ENCODE measurements around the gene GDPD3.

The GDPD3 gene

DNA sequence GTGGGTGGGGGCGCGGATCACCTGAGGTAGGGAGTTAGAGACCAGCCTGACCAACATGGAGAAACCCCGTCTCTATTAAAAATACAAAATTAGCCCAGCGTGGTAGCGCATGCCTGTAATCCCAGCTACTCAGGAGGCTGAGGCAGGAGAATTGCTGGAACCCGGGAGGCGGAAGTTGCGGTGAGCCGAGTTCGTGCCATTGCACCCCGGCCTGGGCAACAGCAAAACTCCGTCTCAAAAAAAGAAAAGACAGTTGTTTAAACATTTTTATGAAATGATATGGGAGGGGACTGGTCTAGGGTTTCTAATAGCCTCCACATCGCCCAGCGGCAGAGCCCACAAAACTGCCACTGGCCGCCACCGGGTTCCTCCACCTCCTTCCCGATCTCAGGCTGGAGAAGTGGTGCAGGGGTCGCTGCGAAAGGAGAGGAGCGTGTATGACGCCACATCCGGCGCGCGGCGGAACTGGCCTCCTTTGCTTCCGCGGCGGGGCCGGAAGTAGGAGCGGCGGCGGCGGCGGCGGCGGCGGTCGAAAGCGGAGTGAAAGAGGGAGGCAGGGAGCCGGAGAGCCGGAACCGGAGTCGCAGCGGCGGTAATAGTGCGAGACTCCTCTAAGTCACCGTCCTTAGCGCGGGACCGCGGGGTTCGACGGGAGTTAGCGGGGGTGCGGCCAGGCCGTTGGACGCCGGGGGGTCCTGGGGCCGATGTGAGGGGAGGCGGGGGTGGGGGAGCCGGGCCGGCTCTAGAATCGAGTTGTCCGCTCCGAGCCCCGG lies 37.6 kb downstream of the GDPD3 start, which contains the start of gene PPP4C:
PPP4C (plus strand) TSS at position 492 of the 773 bp plus-strand sequence. CDS start 384 bp downstream, outside the sequence.
- peak; percentile 95 for DNase-seq

DNA sequence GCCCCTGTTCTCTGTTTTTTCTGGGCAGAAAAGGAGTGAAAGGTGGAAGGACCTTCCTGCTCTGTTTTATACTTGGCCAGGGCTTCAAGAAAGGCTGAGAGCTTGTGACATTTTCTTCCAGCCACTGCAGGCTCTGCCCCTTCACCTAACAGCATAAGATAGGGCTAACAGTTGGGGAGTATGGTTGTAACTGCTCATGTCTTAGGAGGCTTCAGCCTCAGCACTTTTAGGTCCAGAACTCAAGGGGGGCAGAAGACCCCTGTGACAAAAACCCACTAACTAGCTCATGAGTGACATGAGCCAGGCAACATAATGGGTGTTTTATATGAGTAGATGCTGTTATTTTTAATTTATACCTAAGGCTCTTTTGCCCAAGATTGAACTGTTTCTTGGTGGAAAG lies 42.8 kb downstream of the GDPD3 start:
- no peak for DNase-seq

DNA sequence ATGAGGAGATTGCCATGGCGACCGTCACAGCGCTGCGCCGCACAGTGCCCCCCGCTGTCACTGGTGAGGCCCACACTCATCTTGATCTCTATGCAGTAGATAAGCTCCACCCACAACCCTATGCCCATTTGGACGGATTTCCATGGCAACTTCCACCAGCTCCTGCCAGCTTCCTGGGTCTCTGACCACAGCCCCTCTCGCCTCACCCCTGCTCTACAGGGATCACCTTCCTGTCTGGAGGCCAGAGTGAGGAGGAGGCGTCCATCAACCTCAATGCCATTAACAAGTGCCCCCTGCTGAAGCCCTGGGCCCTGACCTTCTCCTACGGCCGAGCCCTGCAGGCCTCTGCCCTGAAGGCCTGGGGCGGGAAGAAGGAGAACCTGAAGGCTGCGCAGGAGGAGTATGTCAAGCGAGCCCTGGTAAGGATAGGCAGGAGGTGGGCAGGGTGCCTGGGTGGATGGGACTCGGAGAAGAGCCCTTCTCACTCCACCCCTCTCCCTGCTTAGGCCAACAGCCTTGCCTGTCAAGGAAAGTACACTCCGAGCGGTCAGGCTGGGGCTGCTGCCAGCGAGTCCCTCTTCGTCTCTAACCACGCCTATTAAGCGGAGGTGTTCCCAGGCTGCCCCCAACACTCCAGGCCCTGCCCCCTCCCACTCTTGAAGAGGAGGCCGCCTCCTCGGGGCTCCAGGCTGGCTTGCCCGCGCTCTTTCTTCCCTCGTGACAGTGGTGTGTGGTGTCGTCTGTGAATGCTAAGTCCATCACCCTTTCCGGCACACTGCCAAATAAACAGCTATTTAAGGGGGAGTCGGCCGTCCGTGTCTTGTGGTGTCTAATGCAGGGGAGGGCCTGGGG lies 43.5 kb downstream of the GDPD3 start:
- no peak for DNase-seq

DNA sequence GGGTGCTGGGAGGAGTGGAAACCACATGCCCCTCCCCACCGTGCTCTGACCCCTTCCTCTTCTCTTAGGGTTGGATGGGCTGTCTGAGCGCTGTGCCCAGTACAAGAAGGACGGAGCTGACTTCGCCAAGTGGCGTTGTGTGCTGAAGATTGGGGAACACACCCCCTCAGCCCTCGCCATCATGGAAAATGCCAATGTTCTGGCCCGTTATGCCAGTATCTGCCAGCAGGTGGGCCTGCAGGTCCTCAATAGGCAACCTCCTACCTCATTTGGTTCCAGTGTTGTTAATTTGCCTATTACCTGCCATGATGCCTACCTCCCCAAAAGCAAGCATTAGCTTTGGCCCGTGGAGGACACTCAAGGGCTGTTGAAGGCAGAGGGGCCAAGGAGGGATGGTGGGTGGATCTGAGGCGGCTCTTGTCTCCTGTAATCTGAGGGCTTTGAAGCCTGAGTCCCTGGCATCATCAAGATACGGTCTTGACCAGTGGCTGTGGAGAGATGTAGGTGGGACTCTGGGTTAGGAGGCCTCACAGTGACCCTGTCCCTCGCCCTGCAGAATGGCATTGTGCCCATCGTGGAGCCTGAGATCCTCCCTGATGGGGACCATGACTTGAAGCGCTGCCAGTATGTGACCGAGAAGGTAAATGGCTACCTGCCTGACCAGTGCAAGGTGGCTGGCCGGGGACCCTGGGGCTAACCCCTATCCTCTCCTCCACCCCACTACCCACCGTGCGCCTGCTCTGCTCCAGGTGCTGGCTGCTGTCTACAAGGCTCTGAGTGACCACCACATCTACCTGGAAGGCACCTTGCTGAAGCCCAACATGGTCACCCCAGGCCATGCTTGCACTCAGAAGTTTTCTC lies 44.4 kb downstream of the GDPD3 start:
- DNase-seq: peak; percentile 77

DNA sequence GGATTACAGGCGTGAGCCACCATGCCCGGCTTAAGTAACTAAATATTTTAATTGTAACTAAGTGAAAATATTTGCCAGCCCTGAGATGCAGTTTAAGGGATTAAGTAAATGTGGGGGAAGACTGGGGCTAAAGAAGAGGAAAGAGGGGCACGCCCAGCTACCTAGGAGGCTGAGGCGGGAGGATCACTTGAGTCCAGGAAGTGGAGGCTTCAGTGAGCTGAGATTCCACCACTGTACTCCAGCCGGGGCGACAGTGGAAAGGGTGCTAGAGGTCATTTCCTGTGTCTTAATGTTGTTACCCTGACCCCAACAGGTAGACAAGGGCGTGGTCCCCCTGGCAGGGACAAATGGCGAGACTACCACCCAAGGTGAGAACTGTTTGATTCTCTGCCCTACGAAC lies 45.0 kb downstream of the GDPD3 start:
- no peak for DNase-seq

DNA sequence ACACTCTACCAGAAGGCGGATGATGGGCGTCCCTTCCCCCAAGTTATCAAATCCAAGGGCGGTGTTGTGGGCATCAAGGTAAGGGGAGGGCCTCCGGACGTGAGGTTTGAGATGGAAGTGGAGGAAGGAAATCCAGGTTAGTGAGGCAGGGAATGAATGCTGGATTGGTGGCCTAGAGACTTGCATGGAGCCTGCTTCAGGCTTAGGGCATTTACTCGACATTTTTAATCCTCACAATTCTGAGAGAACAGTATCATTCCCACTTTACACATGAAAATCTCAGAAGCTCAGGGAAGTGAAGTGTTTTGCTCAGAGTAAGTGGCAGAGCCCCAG lies 45.8 kb downstream of the GDPD3 start:
- DNase-seq: no peak

DNA sequence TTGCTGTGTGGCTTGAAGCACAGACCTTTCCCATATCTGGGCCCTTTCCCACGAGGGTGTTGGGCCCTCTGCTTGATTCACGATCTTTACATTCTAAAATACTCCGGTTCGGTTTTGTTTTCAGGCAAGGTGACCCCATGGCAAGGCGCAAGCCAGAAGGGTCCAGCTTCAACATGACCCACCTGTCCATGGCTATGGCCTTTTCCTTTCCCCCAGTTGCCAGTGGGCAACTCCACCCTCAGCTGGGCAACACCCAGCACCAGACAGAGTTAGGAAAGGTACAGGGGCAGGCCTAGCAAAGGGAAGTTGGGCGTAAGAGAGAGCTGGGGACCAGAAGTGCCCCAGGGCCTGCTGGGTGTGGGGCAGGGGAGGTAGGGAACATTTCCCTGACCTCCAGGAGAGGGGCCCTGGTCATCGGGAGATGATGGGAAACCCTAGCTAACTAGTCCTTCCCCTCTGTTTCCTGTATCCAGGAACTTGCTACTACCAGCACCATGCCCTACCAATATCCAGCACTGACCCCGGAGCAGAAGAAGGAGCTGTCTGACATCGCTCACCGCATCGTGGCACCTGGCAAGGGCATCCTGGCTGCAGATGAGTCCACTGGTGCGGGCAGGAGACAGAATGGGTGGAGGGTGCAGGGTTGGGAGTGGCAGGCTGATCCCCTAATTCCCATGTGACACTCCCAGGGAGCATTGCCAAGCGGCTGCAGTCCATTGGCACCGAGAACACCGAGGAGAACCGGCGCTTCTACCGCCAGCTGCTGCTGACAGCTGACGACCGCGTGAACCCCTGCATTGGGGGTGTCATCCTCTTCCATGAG lies 46.4 kb downstream of the GDPD3 start:
- no peak for DNase-seq

DNA sequence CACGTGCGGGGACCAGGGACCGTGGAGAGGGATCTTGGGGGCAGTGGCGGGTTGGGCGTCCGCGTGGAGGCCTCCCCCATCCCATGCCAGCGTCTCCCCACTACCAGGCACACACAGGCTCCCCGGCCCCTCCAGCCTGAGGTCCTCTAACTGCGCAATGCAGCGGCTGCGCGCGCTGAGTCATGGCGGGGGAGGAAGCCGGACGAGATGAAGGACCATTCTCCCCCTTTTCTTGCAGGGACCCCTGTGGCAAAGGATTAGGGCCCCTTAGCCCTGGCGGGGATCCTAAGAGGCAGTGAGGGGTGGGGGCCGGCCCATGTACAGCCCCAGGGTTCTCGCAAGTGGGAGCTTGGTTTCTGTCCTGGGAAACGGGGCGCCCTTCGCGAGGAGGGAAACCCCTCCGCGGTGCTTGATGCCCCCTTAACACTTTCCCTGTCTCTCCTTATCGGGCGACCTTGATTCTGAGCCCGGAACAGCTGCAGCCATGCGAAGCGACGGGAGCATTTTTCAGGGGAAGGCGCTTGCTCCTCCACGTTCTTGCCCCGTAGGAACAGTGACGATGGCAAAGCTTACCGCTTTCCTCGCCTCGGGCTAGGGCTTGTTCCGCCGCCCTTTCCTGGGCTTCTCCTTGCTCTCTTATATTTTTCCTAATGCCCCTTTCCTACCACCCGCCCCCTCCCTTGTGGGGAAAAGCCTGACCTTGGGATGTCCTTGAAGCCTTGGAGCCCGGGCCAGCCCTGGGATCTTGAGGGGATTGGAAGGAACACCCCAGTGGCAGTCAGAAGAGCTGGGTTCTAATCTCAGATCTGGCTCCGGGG lies 47.2 kb downstream of the GDPD3 start:
- peak; percentile 61 for DNase-seq

DNA sequence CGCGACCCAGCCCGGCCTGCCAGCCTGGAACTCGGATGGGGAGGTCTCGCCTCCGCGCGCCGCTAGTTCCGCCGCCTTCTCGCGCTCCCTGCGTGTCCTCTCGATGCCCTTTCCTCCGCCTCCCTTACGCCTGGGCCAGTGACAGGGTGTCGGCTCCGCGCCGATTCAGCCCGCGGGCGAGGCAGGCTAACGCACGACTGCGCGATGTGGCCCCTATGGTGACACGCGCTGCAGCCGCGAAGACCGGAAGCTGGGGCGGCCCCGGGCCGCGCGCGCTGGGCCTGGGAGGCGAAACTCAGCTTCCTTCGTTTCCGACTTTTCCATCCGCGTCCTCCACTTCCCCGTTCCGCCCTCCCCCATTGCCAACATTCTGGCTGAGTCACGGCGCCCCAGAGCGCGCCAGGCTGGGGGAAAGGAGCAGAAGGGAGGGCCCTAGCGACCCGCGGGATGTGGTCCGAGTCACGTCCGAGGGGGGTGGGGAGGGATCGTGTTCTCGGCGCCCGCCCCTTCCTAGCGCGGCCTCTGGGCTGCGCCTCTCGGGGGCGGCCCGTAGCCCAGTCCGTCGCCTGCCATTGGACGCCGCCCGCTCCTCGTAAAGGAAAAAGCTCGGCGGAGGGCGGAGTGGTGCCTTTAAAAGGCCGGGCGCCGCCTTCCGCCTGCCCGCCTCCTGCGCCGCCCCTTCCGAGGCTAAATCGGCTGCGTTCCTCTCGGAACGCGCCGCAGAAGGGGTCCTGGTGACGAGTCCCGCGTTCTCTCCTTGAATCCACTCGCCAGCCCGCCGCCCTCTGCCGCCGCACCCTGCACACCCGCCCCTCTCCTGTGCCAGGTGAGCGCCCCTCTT lies 48.0 kb downstream of the GDPD3 start, which contains the start of gene ALDOA:
ALDOA (plus strand) TSS at position 659 of the 841 bp plus-strand sequence. CDS start 1,138 bp downstream, outside the sequence.
- DNase-seq: peak; percentile 99

DNA sequence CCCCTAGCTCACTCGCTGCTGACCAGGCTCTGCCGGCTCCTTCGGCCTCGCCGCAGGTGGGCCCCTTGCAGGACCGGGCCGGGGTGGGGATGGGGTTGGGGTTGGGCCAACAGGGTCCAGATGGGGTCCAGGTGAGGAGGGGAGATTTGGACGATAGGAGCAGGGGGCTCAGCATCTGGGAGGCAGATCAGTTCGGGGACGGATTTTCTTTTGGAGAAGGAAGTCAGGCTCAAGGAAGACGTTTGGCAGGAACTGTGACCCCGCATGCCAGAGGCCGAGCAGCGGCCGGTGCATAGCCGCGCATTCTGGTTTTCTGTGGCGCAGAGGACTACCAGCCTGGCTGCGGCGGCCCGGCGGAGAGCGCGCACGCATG lies 48.6 kb downstream of the GDPD3 start:
- DNase-seq: no peak

DNA sequence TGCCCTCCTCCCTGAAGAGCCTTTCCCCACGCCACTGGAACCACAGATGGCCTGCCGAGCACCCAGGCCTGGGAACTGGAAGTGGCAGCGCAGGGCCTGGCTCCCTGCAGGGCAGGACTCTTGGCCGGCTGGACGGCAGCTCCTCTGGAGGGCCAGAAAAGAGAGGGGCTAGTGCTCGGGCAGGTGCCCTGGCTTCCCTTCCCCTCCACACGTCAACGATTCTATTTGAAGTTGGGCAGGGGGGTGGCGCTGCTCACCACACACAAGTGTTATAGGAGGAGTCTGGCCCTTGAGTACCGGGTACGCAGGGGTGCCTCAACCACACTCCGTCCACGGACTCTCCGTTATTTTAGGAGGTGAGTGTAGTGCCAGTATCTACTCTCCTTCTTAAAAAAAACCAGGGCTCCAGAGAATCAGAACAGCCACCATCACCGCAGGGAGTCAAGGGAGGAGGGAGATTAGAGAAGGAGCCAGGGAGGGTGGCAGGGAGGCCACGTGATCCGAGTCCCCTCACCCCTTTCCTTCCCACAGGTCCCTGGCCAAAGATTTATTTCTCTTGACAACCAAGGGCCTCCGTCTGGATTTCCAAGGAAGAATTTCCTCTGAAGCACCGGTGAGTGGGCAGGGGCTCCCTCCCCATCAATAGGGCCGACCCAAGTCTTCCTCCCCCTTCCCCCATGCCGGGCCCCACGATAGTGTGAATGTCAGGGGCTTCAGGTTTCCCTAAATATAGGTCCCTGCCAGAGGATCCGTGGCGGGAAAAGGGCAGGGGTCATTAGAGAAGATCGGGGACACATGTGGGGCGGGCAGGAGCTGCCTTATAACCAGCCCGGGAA lies 49.2 kb downstream of the GDPD3 start:
- peak; percentile 81 for DNase-seq

DNA sequence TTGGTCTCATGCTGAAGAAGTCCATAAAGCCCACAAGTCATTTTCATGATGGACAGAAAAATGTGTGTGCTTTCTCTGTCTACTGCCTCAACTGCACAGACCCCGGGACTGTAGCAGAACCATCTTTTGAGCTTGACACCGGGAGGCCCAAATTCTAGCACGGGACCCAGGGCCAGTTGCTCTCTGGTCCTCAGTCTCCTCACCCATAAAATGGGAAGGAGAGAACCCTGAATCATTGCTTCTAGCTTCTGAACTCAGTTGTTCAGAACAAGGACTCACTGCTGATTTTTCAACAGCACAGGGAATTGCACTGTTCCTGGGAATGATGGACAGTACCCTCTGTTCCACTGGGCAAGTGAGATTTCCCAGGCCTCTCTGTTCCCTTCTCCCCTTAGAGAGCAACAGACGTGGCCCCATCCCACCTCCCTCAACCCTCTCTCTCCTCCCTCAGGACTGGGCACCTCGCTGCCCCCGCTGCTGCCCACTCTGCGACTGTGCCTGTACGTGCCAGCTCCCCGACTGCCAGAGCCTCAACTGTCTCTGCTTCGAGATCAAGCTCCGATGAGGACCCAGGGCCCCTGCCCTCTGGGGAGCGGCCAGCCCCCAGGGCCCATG lies 50.0 kb downstream of the GDPD3 start:
- DNase-seq: no peak

DNA sequence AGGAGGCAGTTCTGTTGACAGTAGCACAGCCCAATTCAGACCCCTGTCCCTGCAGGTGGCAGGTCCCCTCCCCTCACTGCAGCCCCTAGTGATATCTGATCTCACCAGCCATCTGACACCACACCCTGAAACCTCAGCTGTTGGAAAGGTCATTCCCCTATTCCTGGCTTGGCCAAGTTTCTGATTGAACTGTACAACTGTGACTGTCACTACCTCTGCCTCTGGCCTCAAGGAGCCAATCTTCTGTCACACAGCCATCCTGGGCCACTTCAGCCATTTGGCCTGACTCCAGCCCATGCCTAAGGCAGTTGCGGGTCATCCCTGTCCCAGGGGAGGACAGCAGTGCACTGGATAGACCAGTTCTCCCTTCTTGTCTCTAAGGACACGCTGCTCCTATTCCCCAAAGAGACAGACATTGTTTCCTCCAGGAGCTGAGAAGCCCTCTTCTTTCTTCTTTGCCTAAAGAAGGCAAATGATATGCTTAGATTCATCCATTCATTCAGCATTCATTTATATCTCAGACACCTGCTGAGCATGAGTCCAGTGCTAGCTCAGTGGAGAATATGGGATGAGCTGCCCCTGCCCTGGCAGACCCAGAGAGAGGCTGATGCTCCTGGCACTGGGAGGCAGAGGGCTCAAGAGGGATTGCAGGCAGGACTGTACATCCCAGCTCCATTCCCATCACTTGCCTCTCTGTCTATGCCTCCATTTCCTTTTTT lies 52.3 kb downstream of the GDPD3 start:
- no peak for DNase-seq

DNA sequence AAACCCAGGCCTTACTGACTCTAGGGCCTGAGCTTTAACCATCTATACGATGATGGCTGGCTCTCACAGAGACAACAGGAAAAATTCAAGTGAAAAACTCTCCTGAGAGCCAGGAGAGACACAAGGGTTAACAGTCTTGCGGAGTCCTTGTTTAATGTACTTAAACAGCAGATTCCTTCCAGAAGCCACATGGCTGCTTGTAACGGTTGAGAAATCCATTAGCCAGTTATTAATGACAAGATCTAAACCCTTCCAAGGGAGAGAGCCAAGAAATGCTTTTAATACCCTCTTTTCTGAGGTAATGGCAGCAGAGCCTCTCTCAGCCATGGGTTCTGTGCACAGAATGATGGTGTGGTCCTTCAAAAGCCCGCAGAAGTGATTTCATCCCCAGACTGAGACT lies 53.0 kb downstream of the GDPD3 start:
- DNase-seq: no peak

DNA sequence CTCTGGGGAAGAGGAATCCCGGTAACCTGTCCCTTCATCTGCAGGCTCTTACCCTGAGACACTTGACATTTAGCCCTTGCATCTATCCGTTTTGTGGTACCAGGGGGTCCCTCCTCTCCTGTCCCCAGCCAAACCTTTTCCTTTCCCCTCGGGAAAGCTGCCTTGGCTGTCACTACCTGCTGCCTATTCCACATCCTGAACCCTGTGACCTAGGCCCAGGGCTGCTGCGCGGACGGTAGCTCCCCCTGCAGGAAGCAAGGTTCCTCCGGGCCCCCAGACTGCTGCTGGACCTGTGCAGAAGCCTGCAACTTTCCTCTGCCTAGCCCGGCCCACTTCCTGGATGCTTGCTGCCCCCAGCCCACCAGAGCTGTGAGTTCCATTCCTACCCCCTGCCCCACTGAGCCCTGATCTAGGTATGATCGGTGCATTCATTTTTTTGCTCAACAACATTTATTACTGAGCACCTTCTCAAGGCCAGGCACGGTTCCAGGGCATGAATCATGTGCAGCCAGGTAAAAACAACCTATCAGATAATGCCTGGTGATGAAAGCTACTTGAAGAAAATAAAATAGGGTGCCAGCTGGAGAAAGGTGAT lies 58.3 kb downstream of the GDPD3 start:
- DNase-seq: peak; percentile 73
